Muscle layer of duodenum (tissue), 2 donors: ENCODE data around the gene PHACTR1.
"Not testable (repeated sequence)": the region's sequence is repeated elsewhere in the genome, so short reads cannot be mapped to it uniquely, and the experiment has no call there.

Experiments used
- H3K27ac ChIP-seq: one replicate; pipeline ENCODE4 v1.7.0; 2013; ENCODE audit warnings: mild to moderate bottlenecking, low read length
- H3K27me3 ChIP-seq: one replicate; pipeline ENCODE4 v1.7.0; 2013; ENCODE audit warnings: low read depth, mild to moderate bottlenecking, control low read depth, low read length
- H3K36me3 ChIP-seq, 2 donors: one replicate each; pipeline ENCODE4 v1.7.0; 2013; ENCODE audit warnings: low read length in 2 of 2, control low read depth in 1 of 2, mild to moderate bottlenecking in 1 of 2; ENCODE audit not compliant: insufficient read depth in 2 of 2, control insufficient read depth in 1 of 2
- H3K4me1 ChIP-seq, 2 donors: one replicate each; pipeline ENCODE4 v1.7.0; 2013; ENCODE audit warnings: low read length in 2 of 2, mild to moderate bottlenecking in 2 of 2, control low read depth in 1 of 2, moderate library complexity in 1 of 2; ENCODE audit not compliant: insufficient read depth in 2 of 2, control insufficient read depth in 1 of 2
- H3K4me3 ChIP-seq, 2 donors: one replicate each; pipeline ENCODE4 v1.7.0; 2013; ENCODE audit warnings: low read length in 2 of 2, low read depth in 1 of 2, mild to moderate bottlenecking in 1 of 2
- H3K9me3 ChIP-seq, 2 donors: one replicate each; pipeline ENCODE4 v1.7.0; 2013; ENCODE audit warnings: low read length in 2 of 2, control low read depth in 1 of 2, mild to moderate bottlenecking in 1 of 2; ENCODE audit not compliant: control insufficient read depth in 1 of 2
- donor health status: healthy.

The PHACTR1 gene

DNA sequence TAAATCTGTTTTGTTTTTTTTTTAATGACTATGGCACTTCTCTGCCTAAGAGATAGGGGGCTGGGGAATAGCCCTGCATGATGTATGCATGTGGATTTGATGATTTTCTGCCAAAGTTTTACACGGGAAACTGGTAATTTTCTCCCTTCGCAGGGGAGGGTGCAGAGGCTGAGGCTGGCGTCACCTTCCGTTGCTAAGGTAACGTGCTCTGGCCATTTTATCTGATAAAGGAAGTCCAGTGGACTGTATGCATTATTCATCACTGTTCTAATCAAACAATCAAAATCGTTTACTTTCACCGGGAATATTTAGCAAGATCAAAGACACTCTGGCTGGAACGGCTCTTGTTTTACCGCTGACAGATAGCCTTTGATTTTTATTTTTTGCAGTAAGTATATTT lies 789 bp downstream of the PHACTR1 start:
- Histone ChIP-seq H3K36me3 (no peaks in the 10 kb centered on the region), H3K4me3 (no peak overlapping the region), H3K27me3 (no peaks in the 10 kb centered on the region), H3K9me3 (no peaks in the 10 kb centered on the region), H3K4me1 (no peaks in the 10 kb centered on the region), H3K27ac (no peak overlapping the region)

DNA sequence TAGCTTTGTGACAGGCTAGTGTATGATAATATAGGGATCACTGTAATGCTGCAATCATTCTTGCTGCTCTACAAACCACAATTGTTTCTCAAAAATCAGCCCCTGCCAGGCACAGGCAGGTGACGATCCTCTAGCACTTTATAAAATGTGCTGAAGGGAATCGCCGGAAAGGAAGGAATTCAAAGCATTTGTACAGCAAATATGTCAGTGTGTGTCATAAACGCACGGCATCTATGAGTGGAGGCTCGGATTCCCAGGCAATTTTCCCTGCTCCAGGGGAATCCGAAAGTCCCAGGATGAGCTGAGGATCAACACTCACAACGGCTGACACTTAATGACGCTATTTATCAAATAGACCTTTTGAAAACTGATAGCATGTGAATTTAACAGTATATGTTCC lies 1.4 kb downstream of the PHACTR1 start:
- H3K4me3 ChIP-seq: no peak overlapping the region
- H3K27me3 ChIP-seq: no peaks in the 10 kb centered on the region
- H3K9me3 ChIP-seq: no peaks in the 10 kb centered on the region
- no peaks in the 10 kb centered on the region for H3K36me3 ChIP-seq
- H3K27ac ChIP-seq: no peak overlapping the region
- H3K4me1 ChIP-seq: no peaks in the 10 kb centered on the region

DNA sequence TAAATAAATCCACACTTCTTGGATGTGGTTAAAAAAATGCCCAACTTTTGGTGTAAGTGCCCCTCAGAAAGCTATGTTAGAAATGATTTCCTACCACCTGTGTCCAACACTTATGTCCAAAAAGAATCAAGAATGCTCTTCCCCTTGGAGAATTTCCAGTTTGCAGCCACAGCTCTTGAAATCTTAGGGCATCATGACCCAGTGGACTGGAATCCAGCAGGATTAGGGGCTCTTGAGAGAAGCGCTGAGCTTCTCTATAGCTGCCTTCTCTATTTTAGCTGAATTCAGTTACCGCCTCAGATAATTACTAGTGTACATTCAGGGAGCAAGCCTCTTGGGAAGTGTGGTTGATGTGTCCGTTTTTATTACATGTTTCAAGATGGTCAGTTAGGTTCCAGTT lies 2.5 kb downstream of the PHACTR1 start:
- H3K9me3 ChIP-seq: no peaks in the 10 kb centered on the region
- H3K27ac ChIP-seq: no peak overlapping the region
- H3K4me1 ChIP-seq: no peaks in the 10 kb centered on the region
- H3K27me3 ChIP-seq: no peaks in the 10 kb centered on the region
- H3K36me3 ChIP-seq: no peaks in the 10 kb centered on the region
- H3K4me3 ChIP-seq: no peak overlapping the region

GRCh38 chr6:12720310-12720709 lies 3.7 kb downstream of the PHACTR1 start:
- Histone ChIP-seq H3K27me3 (no peaks in the 10 kb centered on the region), H3K4me3 (no peak overlapping the region), H3K36me3 (no peaks in the 10 kb centered on the region), H3K9me3 (no peaks in the 10 kb centered on the region), H3K4me1 (no peaks in the 10 kb centered on the region), H3K27ac (no peak overlapping the region)

DNA sequence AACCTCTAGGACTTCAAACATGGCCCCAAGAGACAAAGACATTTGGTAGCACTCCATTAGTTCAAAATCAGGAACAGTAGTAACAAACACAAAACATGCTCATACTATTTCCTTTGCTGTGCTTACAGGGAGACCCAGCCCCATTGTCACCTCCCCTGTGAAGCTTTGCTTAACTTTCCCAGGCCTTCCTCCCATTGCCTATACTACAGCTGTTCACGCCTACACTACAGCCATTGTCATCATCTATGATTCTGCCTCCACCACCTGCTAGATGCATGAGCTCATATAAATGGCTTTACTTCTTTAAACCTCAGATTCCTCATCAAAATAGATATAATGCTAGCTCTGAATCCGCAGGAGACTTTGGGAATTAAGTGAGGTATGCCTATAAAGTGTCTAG lies 8.7 kb downstream of the PHACTR1 start:
- Histone ChIP-seq H3K27me3 (no peaks in the 10 kb centered on the region), H3K9me3 (no peaks in the 10 kb centered on the region), H3K36me3 (no peaks in the 10 kb centered on the region), H3K4me3 (no peak overlapping the region), H3K4me1 (no peaks in the 10 kb centered on the region), H3K27ac (no peak overlapping the region)

DNA sequence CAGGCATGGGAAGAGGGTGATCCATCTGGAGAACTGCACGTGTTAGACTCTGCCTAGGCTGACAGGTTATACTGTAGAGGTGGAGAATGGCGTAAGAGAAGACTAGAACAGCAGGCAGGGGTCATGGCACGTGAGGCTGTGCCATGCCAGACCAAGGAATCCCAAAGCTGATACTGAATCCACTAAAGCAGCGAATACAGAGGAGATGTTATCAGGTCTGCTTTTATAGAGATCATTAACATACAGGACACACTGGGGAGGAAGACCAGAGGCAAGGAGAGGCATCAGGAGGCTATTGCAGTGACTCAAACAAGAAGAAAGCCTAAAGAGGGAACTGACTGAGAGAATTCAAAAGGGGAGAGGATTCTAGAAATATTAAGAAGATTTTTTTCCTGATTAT lies 12.9 kb downstream of the PHACTR1 start:
- Histone ChIP-seq H3K27me3 (no peaks in the 10 kb centered on the region), H3K27ac (no peak overlapping the region), H3K36me3 (no peaks in the 10 kb centered on the region), H3K4me1 (no peaks in the 10 kb centered on the region), H3K9me3 (no peaks in the 10 kb centered on the region), H3K4me3 (no peak overlapping the region)

- not testable (repeated sequence) for H3K36me3 ChIP-seq, H3K4me3 ChIP-seq, H3K27ac ChIP-seq, H3K27me3 ChIP-seq, H3K9me3 ChIP-seq, H3K4me1 ChIP-seq
Measured at GRCh38 chr6:12730809-12731208, 14.2 kb downstream of the PHACTR1 start.

DNA sequence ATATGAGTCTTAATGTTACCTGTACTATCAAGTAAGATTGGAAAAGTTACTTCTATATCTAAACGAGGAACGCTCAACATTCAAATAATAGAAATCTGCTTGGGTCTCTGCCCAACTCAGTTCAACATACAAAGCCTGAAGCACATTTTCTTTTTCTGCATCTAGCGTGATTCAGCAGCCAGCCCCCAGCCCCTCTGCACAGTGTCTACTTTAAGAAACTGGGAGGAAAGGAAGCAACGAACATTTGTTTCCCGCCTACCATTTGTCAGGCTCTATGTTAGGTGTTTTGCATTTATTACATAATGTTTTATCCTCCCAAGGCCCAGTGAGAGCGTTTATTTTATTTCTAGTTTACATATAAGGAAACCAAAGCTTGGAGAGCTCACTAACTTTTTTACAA lies 17.3 kb downstream of the PHACTR1 start:
- Histone ChIP-seq H3K9me3 (no peaks in the 10 kb centered on the region), H3K4me3 (no peak overlapping the region), H3K4me1 (no peaks in the 10 kb centered on the region), H3K36me3 (no peaks in the 10 kb centered on the region), H3K27ac (no peak overlapping the region), H3K27me3 (no peaks in the 10 kb centered on the region)

DNA sequence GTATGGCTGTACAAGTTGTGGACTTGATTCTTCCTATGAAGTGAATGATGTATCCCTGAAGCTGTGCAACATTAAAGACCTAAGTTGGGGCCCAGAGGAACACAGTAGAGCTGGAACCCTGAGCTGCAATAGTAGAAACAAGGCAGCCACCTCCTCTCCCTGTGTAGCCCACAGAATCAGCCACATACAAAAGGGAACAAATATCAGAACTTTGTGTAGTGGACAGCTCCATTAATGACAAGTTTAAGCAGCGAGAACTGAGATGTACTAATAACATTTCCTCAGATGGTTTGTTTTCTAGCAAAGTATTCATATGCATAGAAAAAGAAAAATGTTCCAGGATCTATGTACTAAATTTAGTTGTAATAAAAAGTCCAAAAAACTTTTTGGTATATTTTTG lies 19.2 kb downstream of the PHACTR1 start:
- Histone ChIP-seq H3K4me3 (no peak overlapping the region), H3K27me3 (no peaks in the 10 kb centered on the region), H3K36me3 (no peaks in the 10 kb centered on the region), H3K4me1 (no peaks in the 10 kb centered on the region), H3K27ac (no peak overlapping the region), H3K9me3 (no peaks in the 10 kb centered on the region)

GRCh38 chr6:12748411-12748810 lies 31.8 kb downstream of the PHACTR1 start:
- Histone ChIP-seq H3K9me3 (peaks cover 0 to 2% of the 10 kb centered on the region in 2 donors), H3K27me3 (peaks cover 6% of the 10 kb centered on the region), H3K36me3 (no peaks in the 10 kb centered on the region), H3K4me3 (no peak overlapping the region), H3K27ac (no peak overlapping the region), H3K4me1 (peaks cover 0 to 11% of the 10 kb centered on the region in 2 donors)

DNA sequence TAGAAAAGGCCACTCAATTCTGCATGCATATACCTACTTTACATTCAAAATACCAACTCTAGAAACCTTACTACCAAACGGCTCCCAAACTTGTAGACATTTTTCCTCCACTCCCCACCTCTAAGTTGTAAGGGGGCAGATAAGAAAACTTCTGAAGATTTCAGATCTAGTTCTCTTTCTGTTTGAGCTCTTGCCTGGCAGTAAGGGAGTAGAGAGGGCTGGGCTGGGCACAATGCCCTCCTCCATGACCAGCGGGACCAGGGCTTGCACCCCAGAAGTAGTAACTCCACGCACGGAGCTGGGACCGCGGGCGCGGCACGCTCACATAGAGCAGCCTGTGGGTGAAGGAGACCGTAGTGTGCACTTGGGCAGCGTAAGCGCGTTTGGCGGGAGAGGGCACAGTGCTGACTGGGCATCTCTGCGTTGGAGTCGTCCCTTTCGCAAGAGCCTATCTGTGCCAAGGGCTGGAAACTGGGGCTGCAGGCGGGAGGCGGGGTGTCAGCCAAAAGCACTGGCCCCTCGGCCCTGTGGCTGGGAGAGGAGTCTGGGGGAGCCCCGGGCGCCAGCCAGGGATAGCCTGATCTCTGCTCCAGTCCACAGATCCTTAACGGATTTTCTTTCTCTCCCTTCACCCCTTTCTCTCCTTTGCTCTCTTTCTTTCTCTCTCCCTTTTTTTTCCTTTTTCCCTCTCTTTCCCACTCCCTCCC lies 32.4 kb downstream of the PHACTR1 start:
- Histone ChIP-seq H3K4me3 (peak overlapping the region in 1 of 2 donors; percentile 17), H3K4me1 (peaks cover 0 to 11% of the 10 kb centered on the region in 2 donors), H3K9me3 (peaks cover 0 to 2% of the 10 kb centered on the region in 2 donors), H3K27ac (no peak overlapping the region), H3K36me3 (no peaks in the 10 kb centered on the region), H3K27me3 (peaks cover 6% of the 10 kb centered on the region)
